Measurements from ENCODE around the gene DCHS1. TPM values are rescaled to one million over a fixed set of nuclear protein-coding genes. Genes with fewer than 3 reads are reported as not detected.
A peak's percentile ranks its signal among the peaks of the same experiment; 100 is the strongest.

The DCHS1 gene
- total and polyA plus RNA-seq, 2 experiments from 2014 or later, result 16.0 to 60.2 TPM

- TF ChIP-seq CTCF (IDR thresholded peaks at IDR 0.05; ENCODE audit: low read depth, low read length), result peak; percentile 91
- H3K27ac ChIP-seq, result peak within 1 kb of the TSS; percentile 89
- no peaks in the 10 kb centered on the region for H3K9me3 ChIP-seq (ENCODE audit: low read depth)
- peaks cover 11% of the 10 kb centered on the region for H3K4me1 ChIP-seq (ENCODE audit: low read depth)
- peaks cover 10% of the 10 kb centered on the region for H3K36me3 ChIP-seq
- DNase-seq (ENCODE audit: low read depth in 1 of 2, low spot score in 1 of 2), result peak; percentile 99
- no peaks in the 10 kb centered on the region for H3K27me3 ChIP-seq
- H3K4me3 ChIP-seq, result peak within 1 kb of the TSS; percentile 61
These were observed 27.6 kb upstream of the DCHS1 start, which contains the start of gene MRPL17 for GRCh38 chr11:6682936-6683861. Gene MRPL17 (minus strand): TSS chr11:6683340. CDS start chr11:6683296, 44 bp downstream.

- peak overlapping the region; percentile 61 for H3K4me3 ChIP-seq
- DNase-seq (ENCODE audit: low read depth in 1 of 2, low spot score in 1 of 2), result peak in 1 of 2 donors; percentile 10
- peak overlapping the region; percentile 82 for H3K27ac ChIP-seq
These were observed 27.0 kb upstream of the DCHS1 start for GRCh38 chr11:6682591-6682935.

GRCh38 chr11:6681949-6682348, 26.3 kb upstream of the DCHS1 start:
- Histone ChIP-seq H3K27ac (peak overlapping the region; percentile 82), H3K4me1 (ENCODE audit: low read depth) (peaks cover 11% of the 10 kb centered on the region), H3K27me3 (no peaks in the 10 kb centered on the region), H3K9me3 (ENCODE audit: low read depth) (no peaks in the 10 kb centered on the region), H3K4me3 (peak overlapping the region; percentile 61), H3K36me3 (peaks cover 10% of the 10 kb centered on the region)
- TF ChIP-seq CTCF (IDR thresholded peaks at IDR 0.05; ENCODE audit: low read depth, low read length), result no peak
- peak; percentile 19 to 46 for DNase-seq (ENCODE audit: low read depth in 1 of 2, low spot score in 1 of 2)

More at GRCh38 chr11:6682591-6682935, 27.0 kb upstream of the DCHS1 start:
- Histone ChIP-seq H3K36me3 (peaks cover 10% of the 10 kb centered on the region), H3K27me3 (no peaks in the 10 kb centered on the region), H3K4me1 (ENCODE audit: low read depth) (peaks cover 11% of the 10 kb centered on the region), H3K9me3 (ENCODE audit: low read depth) (no peaks in the 10 kb centered on the region)
- no peak for TF ChIP-seq CTCF (IDR thresholded peaks at IDR 0.05; ENCODE audit: low read depth, low read length)

GRCh38 chr11:6681505-6681904, 25.9 kb upstream of the DCHS1 start:
- Histone ChIP-seq H3K4me3 (peak overlapping the region; percentile 61), H3K9me3 (ENCODE audit: low read depth) (no peaks in the 10 kb centered on the region), H3K27ac (peak overlapping the region; percentile 48), H3K27me3 (no peaks in the 10 kb centered on the region), H3K36me3 (peaks cover 10% of the 10 kb centered on the region), H3K4me1 (ENCODE audit: low read depth) (peaks cover 11% of the 10 kb centered on the region)
- TF ChIP-seq CTCF (IDR thresholded peaks at IDR 0.05; ENCODE audit: low read depth, low read length), result no peak
- DNase-seq (ENCODE audit: low read depth in 1 of 2, low spot score in 1 of 2), result no peak

GRCh38 chr11:6677018-6677417, 21.4 kb upstream of the DCHS1 start:
- H3K36me3 ChIP-seq, result peaks cover 10% of the 10 kb centered on the region
- TF ChIP-seq CTCF (IDR thresholded peaks at IDR 0.05; ENCODE audit: low read depth, low read length), result no peak
- no peak for DNase-seq (ENCODE audit: low read depth in 1 of 2, low spot score in 1 of 2)

More at GRCh38 chr11:6677018-6677417, 21.4 kb upstream of the DCHS1 start:
- Histone ChIP-seq H3K9me3 (ENCODE audit: low read depth) (no peaks in the 10 kb centered on the region), H3K4me1 (ENCODE audit: low read depth) (peaks cover 8% of the 10 kb centered on the region), H3K27me3 (no peaks in the 10 kb centered on the region), H3K4me3 (no peak overlapping the region), H3K27ac (no peak overlapping the region)

Data from cardiac muscle cell (in vitro differentiated cells and primary cell).